Gastroesophageal sphincter (tissue), 4 donors: ENCODE results near the gene LAMA3. TPM values are rescaled to one million over a fixed set of nuclear protein-coding genes. Genes with fewer than 3 reads are reported as not detected.

ENCODE experiments used
- ATAC-seq: fragments of 150-250 bp; one replicate; pipeline ENCODE4 v1.9.1; 2016; ENCODE audit warnings: mild to moderate bottlenecking, moderate library complexity
- H3K27ac ChIP-seq, 4 donors: fragments of 200-600 bp; sonication (generic) in 3 of 4; 1 replicate in 3 of 4; 2 replicates in 1 of 4; pipeline ENCODE4 v1.5.1; 2016 to 2019
- H3K27me3 ChIP-seq: fragments of 200-600 bp; sonication (generic); one replicate; pipeline ENCODE4 v1.5.1; 2019
- H3K36me3 ChIP-seq, 2 donors: fragments of 200-600 bp; sonication (generic); one replicate each; pipeline ENCODE4 v1.5.1; 2019; ENCODE audit warnings: control low read depth in 1 of 2
- H3K4me1 ChIP-seq, 3 donors: fragments of 200-600 bp; sonication (generic); 1 replicate in 2 of 3; 2 replicates in 1 of 3; pipeline ENCODE4 v1.5.1; 2016 to 2019; ENCODE audit warnings: control low read depth in 2 of 3
- H3K4me3 ChIP-seq, 2 donors: fragments of 200-600 bp; sonication (generic); one replicate each; pipeline ENCODE4 v1.5.1; 2019; ENCODE audit warnings: mild to moderate bottlenecking in 1 of 2, moderate library complexity in 1 of 2
- H3K9me3 ChIP-seq, 3 donors: fragments of 200-600 bp; sonication (generic); one replicate each; pipeline ENCODE4 v1.5.1; 2017 to 2019; ENCODE audit warnings: control low read depth in 2 of 3
- CTCF ChIP-seq, 4 experiments: fragments of 200-600 bp in 2 of 4; fragments of 450-650 bp in 2 of 4; sonication (generic) in 1 of 4; IDR thresholded peaks; one replicate each; pipeline ENCODE4 v1.5.1; 2017 to 2019; ENCODE audit warnings: antibody characterized with exemption in 4 of 4, mild to moderate bottlenecking in 2 of 4, moderate library complexity in 2 of 4
- EP300 ChIP-seq: sonication (generic); formaldehyde crosslinking; IDR thresholded peaks from one replicate; pipeline ENCODE4 v1.6.1; 2017; ENCODE audit warnings: antibody characterized with exemption, mild to moderate bottlenecking
- POLR2A ChIP-seq, 2 donors: fragments of 450-650 bp; IDR thresholded peaks; one replicate each; pipeline ENCODE4 v1.6.1; 2017; ENCODE audit warnings: antibody characterized with exemption in 2 of 2, mild to moderate bottlenecking in 2 of 2, moderate library complexity in 1 of 2
- POLR2AphosphoS5 ChIP-seq: sonication (generic); formaldehyde crosslinking; IDR thresholded peaks from one replicate; pipeline ENCODE4 v1.6.1; 2017; ENCODE audit warnings: antibody characterized with exemption
- WGBS, 2 donors: methylation state at CpG; one replicate each; pipeline ENCODE4 v1.1.5; 2018; ENCODE audit warnings: low coverage in 1 of 2; 5-methylcytosine and 5-hydroxymethylcytosine counted together
- total RNA-seq, 4 donors: library from RNA; depleted of rRNA; stranded (reverse); fragments of >200 nt; gene quantifications; one replicate each; pipeline ENCODE4 v1.1.0, GENCODE V29; 2016

Gene LAMA3
- total RNA-seq, 4 donors from 2014 or later = 8.3 to 13.5 (median 9.5) TPM

DNA sequence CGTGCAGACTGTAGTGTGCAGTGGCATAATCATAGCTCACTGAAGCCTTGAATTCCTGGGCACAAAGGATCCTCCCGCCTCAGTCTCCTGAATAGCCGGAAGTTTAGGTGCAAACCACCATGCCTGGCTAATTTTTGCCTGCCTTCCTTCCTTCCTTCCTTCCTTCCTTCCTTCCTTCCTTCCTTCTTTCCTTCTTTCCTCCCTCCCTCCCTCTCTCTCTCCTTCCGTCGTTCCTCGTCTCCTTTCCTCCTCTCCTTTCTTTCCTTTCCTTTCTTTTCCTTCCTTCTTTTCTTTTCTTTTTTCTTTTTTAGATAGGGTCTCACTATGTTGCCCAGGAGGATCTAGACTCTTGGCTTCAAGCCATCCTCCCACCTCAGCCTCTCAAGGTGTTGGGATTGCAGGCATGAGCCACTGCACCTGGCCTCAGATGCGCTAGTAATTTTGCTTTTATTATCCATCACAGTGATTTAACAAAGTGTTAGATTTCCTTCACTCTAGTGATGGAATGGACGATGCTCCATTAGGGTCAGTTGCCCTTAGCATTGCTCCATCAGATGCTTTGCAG is 20.0 kb upstream of the LAMA3 start:
- 80 to 81% methylated on average over 7 to 8 of the region's 8 CpGs for WGBS, 2 donors
- no peak for TF ChIP-seq POLR2A (IDR thresholded peaks at IDR 0.05)
- TF ChIP-seq CTCF (IDR thresholded peaks at IDR 0.05) = no peak
- TF ChIP-seq EP300 = no peak
- peaks cover 11% of the 10 kb centered on the region for H3K27me3 ChIP-seq

DNA sequence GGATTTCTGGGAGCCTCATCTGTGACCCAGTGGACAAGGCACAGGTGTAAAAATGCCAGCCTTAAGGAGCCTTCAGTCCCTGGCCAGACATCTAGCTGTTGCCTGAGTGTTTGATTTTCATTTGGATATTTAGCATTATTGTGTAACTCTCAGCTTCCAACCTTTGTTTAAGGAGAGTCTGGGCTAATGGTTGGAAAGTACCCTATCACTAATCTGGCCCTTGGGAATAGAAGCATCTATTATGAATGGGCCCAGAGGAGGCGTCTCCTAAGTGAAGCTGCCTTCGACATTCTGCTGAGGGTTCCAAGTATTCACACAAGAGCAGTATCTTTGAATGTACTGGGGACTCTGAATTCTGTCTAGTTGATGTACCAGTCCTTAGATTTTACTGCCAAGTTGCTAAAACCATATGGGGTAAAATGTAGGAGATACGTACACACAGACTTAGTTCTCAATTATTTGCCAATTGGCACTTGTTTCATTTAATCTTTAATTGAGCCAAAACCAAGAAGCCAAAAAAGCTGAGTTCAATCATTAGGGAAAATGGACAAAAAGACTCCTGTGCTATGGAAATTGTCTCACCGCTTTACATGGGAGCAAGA is 19.3 kb upstream of the LAMA3 start:
- 67 to 74% methylated on average over 2 to 4 of the region's 4 CpGs for WGBS, 2 donors
- no peak for ATAC-seq
- no peaks in the 10 kb centered on the region for H3K9me3 ChIP-seq

More for the DNA sequence above, 20.0 kb upstream of the LAMA3 start:
- ATAC-seq = no peak
- H3K27ac ChIP-seq = no peak overlapping the region
- no peaks in the 10 kb centered on the region for H3K36me3 ChIP-seq
- H3K9me3 ChIP-seq = no peaks in the 10 kb centered on the region
- no peaks in the 10 kb centered on the region for H3K4me1 ChIP-seq
- H3K4me3 ChIP-seq = no peak overlapping the region

GRCh38 chr18:23671564-23671963 is 17.7 kb upstream of the LAMA3 start:
- peaks cover 0 to 6% (median 0%) of the 10 kb centered on the region in 3 donors for H3K9me3 ChIP-seq
- peaks cover 9% of the 10 kb centered on the region for H3K27me3 ChIP-seq
- H3K36me3 ChIP-seq = no peaks in the 10 kb centered on the region
- TF ChIP-seq POLR2AphosphoS5 (no peak), POLR2A (IDR thresholded peaks at IDR 0.05) (no peak), EP300 (no peak), CTCF (IDR thresholded peaks at IDR 0.05) (no peak)
- no peak for ATAC-seq
- H3K27ac ChIP-seq = no peak overlapping the region
- no peak overlapping the region for H3K4me3 ChIP-seq
- no peaks in the 10 kb centered on the region for H3K4me1 ChIP-seq
- 67% methylated on average over 1 of the region's 1 CpG; no CpG with 5 or more reads in 1 of the 2 donors for WGBS, 2 donors

More for the DNA sequence above, 19.3 kb upstream of the LAMA3 start:
- no peaks in the 10 kb centered on the region for H3K4me1 ChIP-seq
- peaks cover 9% of the 10 kb centered on the region for H3K27me3 ChIP-seq
- TF ChIP-seq CTCF (IDR thresholded peaks at IDR 0.05) (no peak), POLR2AphosphoS5 (no peak), POLR2A (IDR thresholded peaks at IDR 0.05) (no peak), EP300 (no peak)
- no peak overlapping the region for H3K4me3 ChIP-seq
- no peaks in the 10 kb centered on the region for H3K36me3 ChIP-seq
- H3K27ac ChIP-seq = no peak overlapping the region

- no peak for ATAC-seq
- Histone ChIP-seq H3K9me3 (peaks cover 0 to 6% (median 0%) of the 10 kb centered on the region in 3 donors), H3K36me3 (no peaks in the 10 kb centered on the region), H3K4me3 (no peak overlapping the region), H3K27ac (no peak overlapping the region), H3K4me1 (no peaks in the 10 kb centered on the region), H3K27me3 (peaks cover 9% of the 10 kb centered on the region)
- no peak for TF ChIP-seq EP300
- no peak for TF ChIP-seq POLR2AphosphoS5
- no peak for TF ChIP-seq CTCF (IDR thresholded peaks at IDR 0.05)
- TF ChIP-seq POLR2A (IDR thresholded peaks at IDR 0.05) = no peak
- WGBS, 2 donors = 63 to 100% methylated on average over 1 of the region's 1 CpG
These were observed 15.5 kb upstream of the LAMA3 start for GRCh38 chr18:23673725-23674124.

GRCh38 chr18:23675236-23675635 is 14.0 kb upstream of the LAMA3 start:
- Histone ChIP-seq H3K27me3 (peaks cover 5% of the 10 kb centered on the region), H3K4me3 (no peak overlapping the region), H3K9me3 (peaks cover 0 to 6% (median 0%) of the 10 kb centered on the region in 3 donors), H3K27ac (no peak overlapping the region), H3K4me1 (no peaks in the 10 kb centered on the region), H3K36me3 (no peaks in the 10 kb centered on the region)
- no peak for TF ChIP-seq EP300
- TF ChIP-seq CTCF (IDR thresholded peaks at IDR 0.05) = no peak
- TF ChIP-seq POLR2AphosphoS5 = no peak
- no peak for TF ChIP-seq POLR2A (IDR thresholded peaks at IDR 0.05)
- ATAC-seq = no peak
